Astrocyte (in vitro differentiated cells and primary cell): Measurements from ENCODE around the gene PXMP4.

Source experiments
- CTCF ChIP-seq: IDR thresholded peaks from 2 replicates; pipeline ENCODE4 v1.5.1; 2011; ENCODE audit warnings: low read depth, mild to moderate bottlenecking, inconsistent platforms, low read length, moderate library complexity; ENCODE audit not compliant: insufficient read depth
- EZH2 ChIP-seq: IDR thresholded peaks from 2 replicates; pipeline ENCODE4 v1.6.1; 2012; ENCODE audit warnings: mild to moderate bottlenecking, low read length, inconsistent platforms; ENCODE audit not compliant: insufficient read depth

GRCh38 chr20:33686100-33686983 lies 33.8 kb downstream of the PXMP4 start, which contains the start of gene E2F1:
- TF ChIP-seq EZH2 (no peak), CTCF (no peak)
